Measurements from ENCODE around the gene LRG1.

LRG1 gene

GRCh38 chr19:4504891-4505569 lies 34.8 kb downstream of the LRG1 start:
- no peak for TF ChIP-seq GATA3 (IDR thresholded peaks at IDR 0.05; ENCODE audit: low read depth, low read length)
- TF ChIP-seq GATA2 (IDR thresholded peaks at IDR 0.05; ENCODE audit: low read depth, low read length), result no peak

- TF ChIP-seq GATA3 (IDR thresholded peaks at IDR 0.05; ENCODE audit: low read depth, low read length) (no peak), GATA2 (IDR thresholded peaks at IDR 0.05; ENCODE audit: low read depth, low read length) (no peak)
Observed at GRCh38 chr19:4504297-4504701, 35.5 kb downstream of the LRG1 start.

GRCh38 chr19:4503825-4504170 lies 36.0 kb downstream of the LRG1 start:
- no peak for TF ChIP-seq GATA3 (IDR thresholded peaks at IDR 0.05; ENCODE audit: low read depth, low read length)
- TF ChIP-seq GATA2 (IDR thresholded peaks at IDR 0.05; ENCODE audit: low read depth, low read length), result no peak

- TF ChIP-seq GATA2 (IDR thresholded peaks at IDR 0.05; ENCODE audit: low read depth, low read length) (no peak), GATA3 (IDR thresholded peaks at IDR 0.05; ENCODE audit: low read depth, low read length) (no peak)
Observed at GRCh38 chr19:4503132-4503824, 36.6 kb downstream of the LRG1 start.

GRCh38 chr19:4502282-4503131 lies 37.3 kb downstream of the LRG1 start:
- TF ChIP-seq GATA3 (IDR thresholded peaks at IDR 0.05; ENCODE audit: low read depth, low read length), result no peak
- TF ChIP-seq GATA2 (IDR thresholded peaks at IDR 0.05; ENCODE audit: low read depth, low read length), result no peak

GRCh38 chr19:4501691-4502090 lies 38.1 kb downstream of the LRG1 start:
- no peak for TF ChIP-seq GATA3 (IDR thresholded peaks at IDR 0.05; ENCODE audit: low read depth, low read length)

GRCh38 chr19:4500841-4501591 lies 38.8 kb downstream of the LRG1 start:
- TF ChIP-seq GATA3 (IDR thresholded peaks at IDR 0.05; ENCODE audit: low read depth, low read length) (no peak), GATA2 (IDR thresholded peaks at IDR 0.05; ENCODE audit: low read depth, low read length) (no peak)

GRCh38 chr19:4499855-4500254 lies 40.0 kb downstream of the LRG1 start:
- TF ChIP-seq GATA3 (IDR thresholded peaks at IDR 0.05; ENCODE audit: low read depth, low read length) (no peak), GATA2 (IDR thresholded peaks at IDR 0.05; ENCODE audit: low read depth, low read length) (no peak)

DNA sequence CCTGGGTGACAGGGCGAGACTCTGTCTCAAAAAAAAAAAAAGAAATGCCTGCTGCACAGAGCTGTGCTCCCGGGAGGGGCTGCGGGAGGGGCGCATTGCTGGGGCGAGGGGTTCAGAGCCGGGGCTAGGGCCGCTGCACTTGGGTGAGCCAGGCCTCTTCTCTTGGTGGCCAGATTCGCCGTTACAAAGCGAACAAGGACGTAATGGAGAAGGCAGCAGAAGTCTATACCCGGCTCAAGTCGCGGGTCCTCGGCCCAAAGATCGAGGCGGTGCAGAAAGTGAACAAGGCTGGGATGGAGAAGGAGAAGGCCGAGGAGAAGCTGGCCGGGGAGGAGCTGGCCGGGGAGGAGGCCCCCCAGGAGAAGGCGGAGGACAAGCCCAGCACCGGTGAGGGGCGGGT lies 40.5 kb downstream of the LRG1 start:
- TF ChIP-seq GATA2 (IDR thresholded peaks at IDR 0.05; ENCODE audit: low read depth, low read length) (no peak), GATA3 (IDR thresholded peaks at IDR 0.05; ENCODE audit: low read depth, low read length) (no peak)

- TF ChIP-seq GATA2 (IDR thresholded peaks at IDR 0.05; ENCODE audit: low read depth, low read length) (no peak), GATA3 (IDR thresholded peaks at IDR 0.05; ENCODE audit: low read depth, low read length) (no peak)
Observed at GRCh38 chr19:4498694-4499093, 41.1 kb downstream of the LRG1 start.

DNA sequence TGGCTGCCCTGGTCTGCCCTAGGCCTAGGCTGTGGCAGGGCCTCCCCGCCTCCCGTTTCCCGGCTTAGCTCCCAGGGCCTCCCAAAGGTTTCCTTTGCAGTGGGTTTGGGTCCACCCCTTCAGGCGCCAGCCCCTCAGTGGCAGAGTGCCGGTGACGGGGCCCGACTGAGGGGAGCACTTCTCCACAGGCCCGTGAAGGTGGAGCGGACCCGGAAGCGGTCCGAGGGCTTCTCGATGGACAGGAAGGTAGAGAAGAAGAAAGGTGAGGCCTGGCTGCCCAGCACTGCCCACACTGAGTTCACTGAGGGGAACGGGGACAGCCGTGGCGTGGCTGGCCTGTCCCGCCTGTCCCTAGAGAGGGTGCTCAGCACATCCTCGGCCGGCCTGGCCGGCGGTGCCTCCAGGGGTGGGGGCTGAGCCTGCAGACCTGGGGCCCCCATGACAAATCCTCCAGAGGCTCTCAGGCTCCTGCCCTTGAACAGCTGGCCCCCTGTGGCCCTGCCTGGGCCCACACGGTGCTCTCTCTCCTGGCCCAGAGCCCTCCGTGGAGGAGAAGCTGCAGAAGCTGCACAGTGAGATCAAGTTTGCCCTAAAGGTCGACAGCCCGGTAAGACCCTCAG lies 42.0 kb downstream of the LRG1 start:
- TF ChIP-seq GATA3 (IDR thresholded peaks at IDR 0.05; ENCODE audit: low read depth, low read length), result no peak
- TF ChIP-seq GATA2 (IDR thresholded peaks at IDR 0.05; ENCODE audit: low read depth, low read length), result no peak

DNA sequence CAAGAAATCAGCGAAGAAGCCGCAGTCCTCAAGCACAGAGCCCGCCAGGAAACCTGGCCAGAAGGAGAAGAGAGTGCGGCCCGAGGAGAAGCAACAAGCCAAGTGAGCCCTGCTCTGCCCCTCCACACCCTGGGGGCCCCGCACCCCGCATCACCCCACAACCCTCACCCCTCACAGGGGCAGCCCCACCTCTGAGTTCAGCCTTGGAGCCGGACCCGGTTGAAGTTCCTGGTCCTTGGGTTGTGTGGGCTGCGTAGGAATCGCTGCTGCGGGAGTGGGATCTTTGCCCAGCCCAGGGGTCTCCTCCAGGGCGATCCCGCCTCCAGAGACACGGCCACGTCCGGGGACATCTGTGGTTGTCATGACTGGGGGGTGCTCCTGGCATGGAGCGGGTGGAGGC lies 43.5 kb downstream of the LRG1 start:
- TF ChIP-seq GATA3 (IDR thresholded peaks at IDR 0.05; ENCODE audit: low read depth, low read length) (no peak), GATA2 (IDR thresholded peaks at IDR 0.05; ENCODE audit: low read depth, low read length) (no peak)

DNA sequence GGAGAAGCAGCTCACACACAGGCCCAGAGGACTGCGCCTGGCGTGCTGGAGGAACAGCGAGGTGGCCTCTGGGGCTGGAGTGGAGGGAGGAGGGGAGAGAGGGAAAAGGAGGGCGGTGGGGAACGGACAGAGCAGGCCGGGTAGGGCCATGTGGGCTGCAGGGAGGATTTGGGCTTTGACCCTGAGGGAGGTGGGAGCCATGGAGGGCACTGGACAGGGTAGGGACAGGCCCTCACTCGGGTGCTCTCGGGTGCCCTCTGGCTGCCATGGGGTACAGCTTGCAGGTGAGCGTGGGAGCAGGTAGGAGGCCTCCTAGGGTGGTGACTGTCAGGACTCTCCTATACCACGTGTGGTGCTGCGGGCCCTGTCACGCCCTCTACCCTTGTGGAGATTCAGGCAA lies 44.4 kb downstream of the LRG1 start:
- TF ChIP-seq GATA2 (IDR thresholded peaks at IDR 0.05; ENCODE audit: low read depth, low read length) (no peak), GATA3 (IDR thresholded peaks at IDR 0.05; ENCODE audit: low read depth, low read length) (no peak)

DNA sequence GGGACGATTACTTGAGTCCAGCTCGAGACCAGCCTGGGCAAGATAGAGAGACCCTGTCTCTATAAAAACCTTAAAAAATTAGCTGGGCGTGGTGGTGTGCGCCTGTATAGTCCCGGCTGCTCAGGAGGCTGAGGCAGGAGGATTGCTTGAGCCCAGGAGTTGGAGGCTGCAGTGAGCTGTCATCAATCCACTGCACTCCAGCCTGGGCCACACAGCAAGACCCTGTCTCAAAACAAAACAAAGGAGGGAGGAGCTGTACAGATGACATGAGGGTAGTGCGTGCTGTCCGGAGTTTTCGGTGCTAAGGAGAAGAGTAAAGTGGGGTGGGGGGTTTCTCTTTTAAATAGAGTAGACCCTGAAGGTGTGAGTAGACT lies 45.2 kb downstream of the LRG1 start:
- TF ChIP-seq GATA3 (IDR thresholded peaks at IDR 0.05; ENCODE audit: low read depth, low read length) (no peak), GATA2 (IDR thresholded peaks at IDR 0.05; ENCODE audit: low read depth, low read length) (no peak)

All from SH-SY5Y (cell line).